Upper lobe of left lung (tissue), 4 donors: ENCODE data around the gene CGB3.

Experiments
- EP300 ChIP-seq, 4 donors: sonication (generic); formaldehyde crosslinking; IDR thresholded peaks; one replicate each; pipeline ENCODE4 v1.5.1; 2017; ENCODE audit warnings: antibody characterized with exemption in 4 of 4, control low read depth in 2 of 4
- POLR2A ChIP-seq, 4 donors: fragments of 450-650 bp; IDR thresholded peaks; one replicate each; pipeline ENCODE4 v1.5.1; 2016 to 2017; ENCODE audit warnings: antibody characterized with exemption in 4 of 4, mild to moderate bottlenecking in 2 of 4
- POLR2AphosphoS5 ChIP-seq, 2 donors: sonication (generic); formaldehyde crosslinking; IDR thresholded peaks; one replicate each; pipeline ENCODE4 v1.5.1; 2017; ENCODE audit warnings: antibody characterized with exemption in 2 of 2
- TF ChIP-seq, protein P1 (sequence below), 6 experiments: fragments of 450-650 bp in 4 of 6; fragments of 200-600 bp in 2 of 6; sonication (generic) in 2 of 6; IDR thresholded peaks; one replicate each; pipeline ENCODE4 v1.5.1; 2016 to 2019; ENCODE audit warnings: antibody characterized with exemption in 6 of 6

- TF ChIP-seq, protein P1, sequence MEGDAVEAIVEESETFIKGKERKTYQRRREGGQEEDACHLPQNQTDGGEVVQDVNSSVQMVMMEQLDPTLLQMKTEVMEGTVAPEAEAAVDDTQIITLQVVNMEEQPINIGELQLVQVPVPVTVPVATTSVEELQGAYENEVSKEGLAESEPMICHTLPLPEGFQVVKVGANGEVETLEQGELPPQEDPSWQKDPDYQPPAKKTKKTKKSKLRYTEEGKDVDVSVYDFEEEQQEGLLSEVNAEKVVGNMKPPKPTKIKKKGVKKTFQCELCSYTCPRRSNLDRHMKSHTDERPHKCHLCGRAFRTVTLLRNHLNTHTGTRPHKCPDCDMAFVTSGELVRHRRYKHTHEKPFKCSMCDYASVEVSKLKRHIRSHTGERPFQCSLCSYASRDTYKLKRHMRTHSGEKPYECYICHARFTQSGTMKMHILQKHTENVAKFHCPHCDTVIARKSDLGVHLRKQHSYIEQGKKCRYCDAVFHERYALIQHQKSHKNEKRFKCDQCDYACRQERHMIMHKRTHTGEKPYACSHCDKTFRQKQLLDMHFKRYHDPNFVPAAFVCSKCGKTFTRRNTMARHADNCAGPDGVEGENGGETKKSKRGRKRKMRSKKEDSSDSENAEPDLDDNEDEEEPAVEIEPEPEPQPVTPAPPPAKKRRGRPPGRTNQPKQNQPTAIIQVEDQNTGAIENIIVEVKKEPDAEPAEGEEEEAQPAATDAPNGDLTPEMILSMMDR (IDR thresholded peaks at IDR 0.05): no peak
- TF ChIP-seq POLR2AphosphoS5 (IDR thresholded peaks at IDR 0.05) (no peak), POLR2A (IDR thresholded peaks at IDR 0.05) (no peak), EP300 (IDR thresholded peaks at IDR 0.05) (no peak)
Observed at GRCh38 chr19:48991011-48991609, 33.0 kb downstream of the CGB3 start.
